ENCODE results near the gene KRT78.

DNA sequence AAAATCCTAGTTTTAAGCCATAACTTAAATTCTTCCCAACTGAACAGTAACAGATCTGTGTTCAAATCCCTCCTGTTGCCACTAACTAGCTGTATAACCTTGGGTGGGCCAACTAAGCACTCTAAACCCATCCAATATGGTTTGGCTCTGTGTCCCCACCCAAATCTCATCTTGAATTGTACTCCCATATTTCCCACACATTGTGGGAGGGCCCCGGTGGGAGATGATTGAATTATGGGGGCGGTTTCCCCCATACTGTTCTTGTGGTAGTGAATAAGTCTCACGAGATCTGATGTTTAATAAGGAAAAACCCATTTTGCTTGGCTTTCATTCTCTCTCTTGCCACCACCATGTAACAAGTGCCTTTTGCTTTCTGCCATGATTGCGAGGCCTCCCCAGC is 33.6 kb downstream of the KRT78 start:
- TF ChIP-seq, protein P1, sequence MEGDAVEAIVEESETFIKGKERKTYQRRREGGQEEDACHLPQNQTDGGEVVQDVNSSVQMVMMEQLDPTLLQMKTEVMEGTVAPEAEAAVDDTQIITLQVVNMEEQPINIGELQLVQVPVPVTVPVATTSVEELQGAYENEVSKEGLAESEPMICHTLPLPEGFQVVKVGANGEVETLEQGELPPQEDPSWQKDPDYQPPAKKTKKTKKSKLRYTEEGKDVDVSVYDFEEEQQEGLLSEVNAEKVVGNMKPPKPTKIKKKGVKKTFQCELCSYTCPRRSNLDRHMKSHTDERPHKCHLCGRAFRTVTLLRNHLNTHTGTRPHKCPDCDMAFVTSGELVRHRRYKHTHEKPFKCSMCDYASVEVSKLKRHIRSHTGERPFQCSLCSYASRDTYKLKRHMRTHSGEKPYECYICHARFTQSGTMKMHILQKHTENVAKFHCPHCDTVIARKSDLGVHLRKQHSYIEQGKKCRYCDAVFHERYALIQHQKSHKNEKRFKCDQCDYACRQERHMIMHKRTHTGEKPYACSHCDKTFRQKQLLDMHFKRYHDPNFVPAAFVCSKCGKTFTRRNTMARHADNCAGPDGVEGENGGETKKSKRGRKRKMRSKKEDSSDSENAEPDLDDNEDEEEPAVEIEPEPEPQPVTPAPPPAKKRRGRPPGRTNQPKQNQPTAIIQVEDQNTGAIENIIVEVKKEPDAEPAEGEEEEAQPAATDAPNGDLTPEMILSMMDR (conservative IDR thresholded peaks at IDR 0.05; ENCODE audit: low read depth, low read length) = no peak
- TF ChIP-seq EZH2 (IDR thresholded peaks at IDR 0.05; ENCODE audit: low read length, unreplicated experiment) (no peak), EZH2phosphoT487 (IDR thresholded peaks at IDR 0.05; ENCODE audit: borderline replicate concordance, low read length) (no peak)
